HFF-Myc (cell line): Measurements from ENCODE around the gene NOL4L.

ENCODE experiments used
- DNase-seq: peaks from one replicate; pipeline ENCODE4 v3.0.0-alpha.2; 2011; ENCODE audit warnings: low read depth; ENCODE audit errors: extremely low read depth
- H3K4me3 ChIP-seq: replicated peaks from 2 replicates; pipeline ENCODE4 v1.5.1; 2011; ENCODE audit warnings: low read depth, mild to moderate bottlenecking, control low read depth, low read length
- CTCF ChIP-seq: IDR thresholded peaks from 2 replicates; pipeline ENCODE4 v1.5.1; 2012; ENCODE audit warnings: mild to moderate bottlenecking, low read depth, low read length, control low read depth; ENCODE audit errors: missing control alignments

NOL4L gene

GRCh38 chr20:32626859-32627636, 41.9 kb upstream of the NOL4L start:
- H3K4me3 ChIP-seq, result no peak overlapping the region
- TF ChIP-seq CTCF, result no peak
- DNase-seq, result no peak

- no peak for TF ChIP-seq CTCF
- no peak overlapping the region for H3K4me3 ChIP-seq
- DNase-seq, result no peak
These were observed 41.3 kb upstream of the NOL4L start for GRCh38 chr20:32626407-32626806.

- no peak overlapping the region for H3K4me3 ChIP-seq
- DNase-seq, result no peak
- no peak for TF ChIP-seq CTCF
These were observed 40.9 kb upstream of the NOL4L start for GRCh38 chr20:32625996-32626395.

- no peak for DNase-seq
- TF ChIP-seq CTCF, result no peak
These were observed 39.7 kb upstream of the NOL4L start for GRCh38 chr20:32624687-32625345.

GRCh38 chr20:32623667-32624157, 38.6 kb upstream of the NOL4L start:
- TF ChIP-seq CTCF, result no peak
- no peak for DNase-seq
- no peak overlapping the region for H3K4me3 ChIP-seq

More at GRCh38 chr20:32624687-32625345, 39.7 kb upstream of the NOL4L start:
- H3K4me3 ChIP-seq, result no peak overlapping the region

- no peak for TF ChIP-seq CTCF
- H3K4me3 ChIP-seq, result no peak overlapping the region
- DNase-seq, result no peak
These were observed 37.7 kb upstream of the NOL4L start for GRCh38 chr20:32622585-32623468.
